Measurements from ENCODE around the gene COX6A2.

Gene COX6A2

DNA sequence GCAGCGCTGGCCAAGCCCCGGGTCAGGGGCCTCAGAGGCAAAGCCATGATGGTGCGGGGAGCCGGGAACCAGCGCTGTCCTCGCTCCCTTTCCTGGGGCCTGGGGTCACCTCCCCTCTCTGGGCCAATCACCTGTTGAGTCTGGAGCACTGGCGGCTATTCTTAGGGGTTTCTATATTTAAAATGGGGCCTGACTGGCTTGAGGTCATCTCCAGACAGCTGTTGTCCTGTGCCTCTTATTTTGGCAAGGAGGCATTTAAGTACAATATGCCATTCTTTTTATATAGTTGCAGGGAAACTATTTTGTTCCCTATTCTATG is at the start of gene COX6A2:
Gene COX6A2, minus strand, starts transcription at position 82 of the 319 bp plus-strand sequence. Its CDS starts 35 bp downstream, at position 47.
- DNase-seq: no peak

DNA sequence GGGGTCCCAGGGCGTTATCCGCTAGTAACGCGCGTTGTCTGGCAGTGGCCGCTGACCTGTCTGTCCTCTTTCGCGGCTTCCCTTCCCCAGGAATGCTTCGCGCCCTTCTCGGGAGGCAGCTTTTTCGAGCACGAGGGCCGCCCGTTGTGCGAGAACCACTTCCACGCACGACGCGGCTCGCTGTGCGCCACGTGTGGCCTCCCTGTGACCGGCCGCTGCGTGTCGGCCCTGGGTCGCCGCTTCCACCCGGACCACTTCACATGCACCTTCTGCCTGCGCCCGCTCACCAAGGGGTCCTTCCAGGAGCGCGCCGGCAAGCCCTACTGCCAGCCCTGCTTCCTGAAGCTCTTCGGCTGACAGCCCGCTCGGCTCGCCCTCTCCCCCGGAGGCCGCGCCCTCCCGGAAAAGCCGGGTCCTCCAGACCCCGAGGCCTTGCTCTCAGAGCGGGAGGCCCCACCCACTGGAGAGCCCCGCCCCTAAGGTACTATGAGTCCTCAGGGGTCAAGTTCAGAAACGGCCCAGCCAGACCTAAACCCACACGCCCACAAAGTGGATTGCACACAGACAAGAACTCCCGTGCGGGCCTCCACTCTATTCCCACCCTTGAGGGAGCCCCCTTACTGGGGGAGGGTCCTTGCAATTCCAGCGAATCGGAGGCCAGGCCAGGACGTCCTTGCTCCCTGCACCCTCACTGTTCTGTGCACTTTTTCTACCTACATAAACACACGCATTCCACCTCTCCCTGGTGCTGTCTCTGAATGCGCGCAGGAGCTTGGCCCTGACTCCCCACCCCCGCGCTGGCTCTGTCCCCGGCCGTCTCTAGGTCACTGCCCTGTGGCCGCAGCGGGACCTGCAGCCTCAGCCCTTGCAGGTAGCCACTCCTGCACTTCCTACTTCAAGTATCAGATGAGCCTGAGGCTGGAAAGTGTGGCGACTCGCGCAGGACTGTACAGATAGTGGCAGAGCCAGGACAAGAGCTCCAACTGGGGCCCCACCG is 49.4 kb upstream of the COX6A2 start:
- peak; percentile 44 to 53 for DNase-seq

DNA sequence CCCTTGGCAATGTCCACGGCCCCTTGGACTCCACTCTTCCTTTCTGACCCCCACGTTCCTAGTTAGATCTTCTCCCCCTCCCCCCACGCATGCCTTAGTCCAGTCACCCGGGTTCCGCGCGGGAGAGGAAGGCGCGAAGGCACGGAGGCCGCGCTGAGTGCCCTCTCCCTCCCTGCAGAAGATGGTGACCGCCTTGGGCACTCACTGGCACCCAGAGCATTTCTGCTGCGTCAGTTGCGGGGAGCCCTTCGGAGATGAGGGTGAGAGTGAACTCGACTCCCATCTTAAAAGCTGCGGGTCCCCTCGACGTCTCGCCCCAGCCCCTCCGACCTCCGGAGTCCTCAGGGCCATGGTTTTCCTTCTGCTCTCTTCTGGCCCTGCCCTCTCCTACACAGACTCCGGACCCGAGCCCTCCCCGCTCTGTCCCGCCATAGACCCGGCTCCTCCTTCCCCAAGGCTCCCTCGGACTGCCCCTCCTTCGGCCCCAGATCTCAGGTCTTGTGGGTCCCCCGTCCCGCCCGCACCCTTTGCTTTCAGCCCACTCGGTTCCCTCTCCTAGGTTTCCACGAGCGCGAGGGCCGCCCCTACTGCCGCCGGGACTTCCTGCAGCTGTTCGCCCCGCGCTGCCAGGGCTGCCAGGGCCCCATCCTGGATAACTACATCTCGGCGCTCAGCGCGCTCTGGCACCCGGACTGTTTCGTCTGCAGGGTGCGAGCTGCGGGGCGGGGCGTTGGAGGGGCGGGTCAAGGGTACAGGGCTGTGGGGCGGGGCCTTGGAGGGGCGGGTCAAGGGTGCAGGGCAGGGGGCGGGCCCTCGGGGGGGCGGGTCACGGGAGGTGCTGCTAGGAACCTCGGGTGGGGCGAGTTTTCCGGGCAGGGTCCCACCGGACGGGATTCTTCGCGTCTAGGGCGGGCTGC is 48.4 kb upstream of the COX6A2 start:
- DNase-seq: peak; percentile 90 to 93

DNA sequence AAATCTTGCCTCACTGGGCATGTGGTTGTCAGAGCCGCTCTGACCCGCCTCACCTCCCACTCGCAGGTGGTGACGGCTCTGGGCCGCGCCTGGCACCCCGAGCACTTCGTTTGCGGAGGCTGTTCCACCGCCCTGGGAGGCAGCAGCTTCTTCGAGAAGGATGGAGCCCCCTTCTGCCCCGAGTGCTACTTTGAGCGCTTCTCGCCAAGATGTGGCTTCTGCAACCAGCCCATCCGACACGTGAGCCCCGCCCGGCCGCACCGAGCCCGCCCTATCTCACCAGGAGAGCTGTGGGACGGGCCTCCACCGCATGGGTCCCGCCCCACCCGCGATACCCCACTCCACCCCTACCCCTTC is 47.8 kb upstream of the COX6A2 start:
- DNase-seq: no peak

DNA sequence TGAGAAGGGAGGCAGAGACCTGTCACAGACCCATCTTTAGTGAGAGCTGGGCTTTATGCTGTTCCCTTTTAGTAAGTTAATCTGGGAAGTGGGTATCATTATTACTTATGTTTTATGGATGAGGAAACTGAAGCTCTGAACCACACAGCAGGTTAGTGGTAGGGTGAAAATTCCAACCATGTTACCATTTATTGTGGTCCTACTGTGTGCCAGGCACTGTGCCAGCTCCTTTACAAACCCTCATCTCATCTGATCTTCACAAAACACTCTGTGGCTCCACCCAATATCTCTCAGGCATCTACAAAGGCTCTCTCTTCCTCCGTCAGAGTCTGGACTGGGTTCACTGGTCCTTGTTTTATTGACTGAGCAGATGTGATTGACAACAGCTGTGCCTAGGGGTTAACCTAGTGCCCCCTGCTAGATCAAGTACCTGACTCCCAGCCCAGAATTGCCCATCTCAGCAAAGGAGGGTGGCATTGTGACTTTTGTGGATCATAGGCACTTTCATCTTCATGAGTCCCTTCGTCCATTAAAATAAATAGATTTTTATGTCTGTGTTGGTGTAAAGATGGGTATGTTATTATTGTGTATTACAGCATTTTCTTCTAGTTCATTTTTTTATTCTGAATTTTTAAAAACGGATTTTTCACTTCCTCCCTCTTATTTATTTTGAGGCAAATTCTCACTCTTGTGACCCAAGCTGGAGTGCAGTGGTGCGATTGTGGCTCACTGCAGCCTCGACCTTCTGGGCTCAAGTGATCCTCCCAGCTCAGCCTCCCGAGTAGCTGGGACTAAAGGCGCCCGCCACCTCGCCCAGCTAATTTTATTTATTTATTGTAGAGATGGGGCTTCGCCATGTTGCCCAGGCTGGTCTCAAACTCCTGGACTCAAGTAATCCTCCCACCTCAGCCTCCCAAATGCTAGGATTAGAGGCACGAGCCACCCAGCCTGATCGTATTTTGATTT is 46.9 kb upstream of the COX6A2 start:
- DNase-seq: no peak

DNA sequence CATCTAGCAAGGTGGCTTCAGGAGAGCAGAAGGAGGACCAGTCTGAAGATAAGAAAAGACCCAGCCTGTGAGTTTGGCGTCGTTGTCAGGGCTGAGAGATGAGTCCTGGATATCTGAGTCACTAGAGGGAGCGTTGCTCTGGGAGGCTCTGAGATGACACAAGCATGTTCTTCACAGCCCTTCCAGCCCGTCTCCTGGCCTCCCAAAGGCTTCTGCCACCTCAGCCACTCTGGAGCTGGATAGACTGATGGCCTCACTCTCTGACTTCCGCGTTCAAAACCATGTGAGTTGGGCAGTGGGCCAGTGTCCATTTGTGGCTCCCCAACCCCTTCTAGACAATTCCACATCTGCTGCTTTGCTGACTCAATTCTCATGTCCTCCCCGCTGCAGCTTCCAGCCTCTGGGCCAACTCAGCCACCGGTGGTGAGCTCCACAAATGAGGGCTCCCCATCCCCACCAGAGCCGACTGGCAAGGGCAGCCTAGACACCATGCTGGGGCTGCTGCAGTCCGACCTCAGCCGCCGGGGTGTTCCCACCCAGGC is 46.1 kb upstream of the COX6A2 start:
- DNase-seq: no peak

DNA sequence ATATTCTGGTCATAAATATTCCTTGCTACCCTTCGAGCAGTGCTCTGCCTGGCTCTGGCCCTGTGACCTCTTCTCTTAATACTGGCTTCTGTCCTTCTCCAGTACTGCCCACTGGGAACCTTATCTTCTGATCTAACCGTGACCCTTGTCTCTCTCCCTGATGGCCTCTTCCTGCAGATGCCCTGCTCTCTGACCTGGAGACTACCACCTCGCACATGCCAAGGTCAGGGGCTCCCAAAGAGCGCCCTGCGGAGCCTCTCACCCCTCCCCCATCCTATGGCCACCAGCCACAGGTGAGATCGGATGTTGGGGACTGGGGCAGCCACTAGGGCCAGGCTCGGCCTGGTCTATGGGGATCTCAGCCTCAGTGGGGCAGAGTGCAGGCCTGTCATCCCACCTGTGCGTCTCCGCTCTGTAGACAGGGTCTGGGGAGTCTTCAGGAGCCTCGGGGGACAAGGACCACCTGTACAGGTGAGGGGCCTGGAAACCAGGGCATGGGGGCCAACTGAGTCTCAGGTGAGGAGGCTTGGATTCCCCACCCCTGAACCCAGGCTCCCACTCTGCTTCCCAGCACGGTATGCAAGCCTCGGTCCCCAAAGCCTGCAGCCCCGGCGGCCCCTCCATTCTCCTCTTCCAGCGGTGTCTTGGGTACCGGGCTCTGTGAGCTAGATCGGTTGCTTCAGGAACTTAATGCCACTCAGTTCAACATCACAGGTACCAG is 45.3 kb upstream of the COX6A2 start:
- DNase-seq: no peak

DNA sequence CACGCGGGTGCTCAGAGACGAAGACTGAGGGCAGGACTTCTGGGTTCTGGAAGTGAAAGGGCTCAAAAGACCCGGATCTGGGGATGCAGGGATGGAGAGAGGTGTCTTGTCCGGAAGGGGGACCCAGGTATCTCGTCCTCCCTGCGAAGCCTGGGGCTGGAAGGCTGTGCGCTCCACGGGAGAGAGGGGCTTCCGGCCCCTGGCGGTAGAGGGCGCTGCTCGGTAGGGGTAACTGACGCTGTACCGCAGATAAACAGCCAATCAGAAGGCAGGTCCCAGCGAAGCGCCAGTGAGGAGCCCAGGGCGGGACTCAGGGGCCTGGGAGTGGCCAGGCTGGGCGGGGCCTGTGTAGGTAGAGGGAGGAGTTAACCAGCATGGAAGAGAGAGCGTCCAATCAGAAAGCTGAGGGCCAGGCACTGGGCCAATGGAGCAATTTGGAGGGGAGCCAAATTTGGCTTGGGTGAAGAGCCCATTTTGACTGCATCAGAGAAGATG is 44.6 kb upstream of the COX6A2 start:
- DNase-seq: peak in 1 of 2 donors; percentile 46

DNA sequence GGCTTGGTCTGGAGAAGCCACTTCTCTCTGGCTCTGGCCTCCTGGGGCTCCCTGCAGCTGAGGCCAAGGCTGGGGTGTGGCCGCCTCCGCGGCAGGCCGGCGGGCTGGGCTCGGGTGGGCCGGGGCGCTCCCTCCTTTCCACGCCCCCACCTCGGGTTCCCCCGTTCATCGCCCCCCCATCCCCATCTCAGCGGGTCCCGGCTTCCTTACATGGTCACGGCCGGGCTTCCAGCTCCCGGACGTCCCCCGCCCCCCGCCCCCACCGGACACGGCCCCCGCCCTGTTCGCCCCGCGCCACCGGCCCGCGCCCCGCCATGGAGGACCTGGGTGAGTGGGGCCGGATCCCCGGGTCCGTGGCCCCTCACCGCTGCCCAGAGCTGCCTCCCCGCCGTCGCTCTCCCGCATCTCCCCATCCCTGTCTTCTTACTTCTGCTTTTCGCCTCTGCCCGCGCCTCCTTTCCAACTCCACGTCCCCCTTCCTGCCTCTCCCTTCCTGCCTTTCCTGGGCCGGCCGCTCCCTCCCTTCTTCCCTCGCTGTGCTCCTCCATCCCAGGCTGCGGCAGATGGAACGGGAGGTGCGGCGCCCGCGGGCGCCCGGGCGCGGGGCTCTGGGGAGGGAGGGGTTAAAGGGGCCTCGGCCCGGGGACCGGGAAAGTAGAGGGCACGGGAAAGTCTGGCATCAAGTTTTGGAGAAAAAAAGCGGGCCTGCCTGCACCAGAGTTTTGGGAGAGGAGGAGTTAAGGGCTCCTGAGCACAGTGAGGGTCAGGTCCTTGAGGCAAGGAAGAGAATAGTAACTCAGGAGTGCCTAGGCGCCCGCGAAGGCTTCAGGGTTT is 43.9 kb upstream of the COX6A2 start, which contains the start of gene TGFB1I1:
Gene TGFB1I1, plus strand, starts transcription at position 278 of the 834 bp plus-strand sequence. Its CDS starts 37 bp downstream, at position 315.
- DNase-seq: no peak

DNA sequence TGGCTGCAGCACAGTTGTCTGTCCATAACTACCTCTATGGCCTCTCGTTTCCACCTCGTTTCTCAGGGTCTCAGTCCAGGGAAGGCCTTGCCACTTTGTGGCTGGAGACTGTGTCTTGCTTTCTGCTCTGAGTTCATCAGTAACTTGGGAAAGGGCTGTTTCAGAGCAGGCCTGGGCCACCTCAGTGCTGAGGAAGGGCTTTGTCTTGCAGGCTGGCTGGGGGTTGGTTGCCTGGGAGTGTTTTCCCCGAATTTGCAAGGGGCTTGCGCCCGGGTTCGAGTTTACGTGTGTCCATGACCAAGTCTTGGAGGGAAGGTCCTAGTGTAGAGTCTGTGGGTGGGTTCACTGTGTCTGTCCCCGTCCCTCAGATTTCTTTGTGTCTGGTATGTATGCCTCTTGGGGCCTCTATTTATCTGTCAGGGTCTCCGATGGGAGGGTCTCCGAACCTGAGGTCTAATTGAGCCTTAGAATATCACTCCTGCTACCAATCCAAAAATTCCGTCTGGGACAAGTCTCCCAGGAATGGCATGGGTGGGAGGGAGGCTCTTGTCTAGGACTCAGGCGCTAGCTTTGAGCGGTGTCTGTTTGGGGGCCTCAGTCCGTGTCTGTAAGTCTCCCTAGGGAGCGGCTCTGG is 43.2 kb upstream of the COX6A2 start:
- no peak for DNase-seq

DNA sequence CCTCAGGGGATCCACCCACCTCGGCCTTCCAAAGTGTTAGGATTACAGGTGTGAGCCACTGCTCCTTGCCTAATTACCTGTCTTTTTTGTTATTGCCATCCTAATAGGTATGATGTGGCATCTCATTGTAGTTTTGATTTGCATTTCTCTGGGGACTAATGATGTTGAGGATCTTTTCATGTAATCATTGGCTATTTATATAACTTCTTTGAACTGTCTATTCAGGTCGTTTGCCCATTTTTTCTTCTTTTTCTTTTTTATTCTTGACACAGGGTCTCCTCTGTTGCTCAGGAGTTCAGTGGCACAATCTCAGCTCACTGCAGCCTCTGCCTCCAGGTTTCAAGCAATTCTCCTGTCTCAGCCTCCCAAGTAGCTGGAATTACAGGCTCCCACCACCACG is 42.5 kb upstream of the COX6A2 start:
- no peak for DNase-seq

DNA sequence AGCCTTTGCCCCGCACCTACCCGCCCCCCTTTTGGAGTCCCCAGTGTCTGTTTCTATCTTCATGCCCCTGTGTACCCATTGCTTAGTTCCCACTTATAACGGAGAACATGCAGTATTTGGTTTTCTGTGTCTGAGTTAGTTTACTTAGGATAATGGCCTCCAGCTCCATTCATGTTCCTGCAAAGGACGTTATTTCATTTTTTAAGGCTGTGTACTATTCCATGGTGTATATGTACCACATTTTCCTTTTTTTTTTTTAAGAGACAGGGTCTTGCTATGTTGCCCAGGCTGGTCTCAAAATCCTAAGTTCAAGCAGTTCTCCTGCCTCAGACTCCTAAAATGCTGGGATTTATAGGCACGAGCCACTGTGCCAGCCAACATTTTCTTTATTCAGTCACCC is 39.7 kb upstream of the COX6A2 start:
- no peak for DNase-seq

DNA sequence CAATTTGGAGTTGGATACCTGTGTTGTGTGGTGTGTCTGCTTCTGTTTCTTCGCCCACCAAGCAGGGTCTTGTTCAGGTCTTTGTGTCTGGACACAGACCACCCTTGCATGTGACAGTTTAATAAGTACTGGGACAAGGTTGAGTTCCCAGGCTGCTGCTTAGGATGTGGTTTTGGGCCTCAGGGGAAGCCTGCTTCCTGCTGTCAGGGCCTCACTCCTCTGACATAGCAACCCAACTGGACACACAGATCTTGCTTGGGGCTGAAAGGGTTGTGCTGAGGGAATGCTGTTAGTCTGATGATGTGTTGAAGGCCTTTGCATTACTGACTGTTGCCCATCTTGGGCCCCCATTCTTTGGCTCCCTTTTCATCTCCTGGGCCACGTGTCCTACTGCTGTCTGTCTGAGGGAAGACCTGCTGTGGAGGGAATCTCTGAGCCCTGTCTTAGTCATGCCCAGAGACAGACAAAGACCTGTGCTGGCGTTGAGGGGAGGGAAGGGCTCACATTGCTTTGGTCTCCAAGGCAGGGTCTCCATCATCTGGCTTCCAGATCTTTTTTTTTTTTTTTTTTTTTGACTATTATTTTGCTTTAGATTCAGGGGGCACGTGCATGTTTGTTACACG is 39.1 kb upstream of the COX6A2 start:
- DNase-seq: no peak

DNA sequence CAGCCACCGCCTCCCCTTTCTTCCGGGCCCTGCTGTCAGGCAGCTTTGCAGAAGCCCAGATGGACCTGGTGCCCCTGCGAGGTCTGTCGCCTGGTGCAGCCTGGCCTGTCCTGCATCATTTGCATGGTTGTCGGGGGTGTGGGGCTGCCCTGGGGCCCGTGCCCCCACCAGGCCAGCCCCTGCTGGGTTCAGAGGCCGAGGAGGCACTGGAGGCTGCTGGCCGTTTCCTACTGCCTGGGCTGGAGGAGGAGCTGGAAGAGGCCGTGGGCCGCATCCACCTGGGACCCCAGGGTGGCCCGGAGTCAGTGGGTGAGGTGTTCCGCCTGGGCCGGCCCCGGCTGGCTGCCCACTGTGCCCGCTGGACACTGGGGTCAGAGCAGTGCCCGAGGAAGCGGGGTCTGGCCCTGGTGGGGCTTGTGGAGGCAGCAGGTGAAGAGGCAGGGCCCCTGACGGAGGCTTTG is 38.3 kb upstream of the COX6A2 start:
- DNase-seq: no peak

DNA sequence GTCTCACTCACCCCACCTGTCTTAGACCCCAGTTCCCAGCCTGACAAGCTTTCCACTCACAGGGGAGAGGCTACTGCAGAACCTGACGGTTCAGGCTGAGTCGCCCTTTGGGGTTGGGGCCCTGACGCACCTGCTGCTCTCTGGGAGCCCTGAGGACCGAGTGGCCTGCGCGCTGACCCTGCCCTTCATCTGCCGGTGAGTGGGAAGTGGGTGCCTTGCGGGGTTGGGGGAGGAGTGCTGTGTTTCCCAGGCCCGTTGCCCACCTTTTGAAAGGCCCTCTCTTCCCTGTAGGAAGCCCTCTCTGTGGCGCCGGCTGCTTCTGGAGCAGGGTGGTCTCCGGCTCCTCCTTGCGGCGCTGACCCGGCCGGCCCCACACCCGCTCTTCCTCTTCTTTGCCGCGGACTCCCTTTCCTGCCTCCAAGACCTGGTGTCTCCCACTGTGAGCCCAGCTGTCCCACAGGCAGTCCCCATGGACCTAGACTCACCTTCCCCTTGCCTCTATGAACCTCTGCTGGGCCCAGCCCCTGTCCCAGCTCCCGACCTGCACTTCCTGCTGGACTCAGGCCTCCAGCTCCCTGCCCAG is 37.7 kb upstream of the COX6A2 start:
- DNase-seq: no peak

DNA sequence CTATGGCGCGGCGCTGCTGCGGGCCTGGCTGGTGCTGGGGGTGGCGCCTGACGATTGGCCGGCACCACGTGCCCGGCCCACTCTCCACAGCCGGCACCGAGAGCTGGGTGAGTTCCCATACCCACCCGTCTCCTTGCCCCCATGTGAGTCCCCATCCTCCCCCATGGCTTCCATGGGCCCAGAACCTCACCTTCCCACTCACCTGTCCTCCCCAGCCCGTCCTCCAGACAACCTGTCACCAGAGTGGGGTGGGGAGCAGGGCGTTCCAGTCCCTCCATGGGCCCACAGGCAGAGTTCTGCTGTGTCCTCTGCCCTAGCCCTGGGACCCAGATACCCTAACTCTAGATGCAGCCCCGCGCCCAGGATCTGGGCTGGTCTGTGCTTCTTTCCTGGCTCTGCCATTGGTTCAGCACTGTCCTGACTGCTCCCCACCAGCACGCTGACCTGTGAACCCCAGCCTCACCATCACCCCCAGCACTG is 36.7 kb upstream of the COX6A2 start:
- no peak for DNase-seq

DNA sequence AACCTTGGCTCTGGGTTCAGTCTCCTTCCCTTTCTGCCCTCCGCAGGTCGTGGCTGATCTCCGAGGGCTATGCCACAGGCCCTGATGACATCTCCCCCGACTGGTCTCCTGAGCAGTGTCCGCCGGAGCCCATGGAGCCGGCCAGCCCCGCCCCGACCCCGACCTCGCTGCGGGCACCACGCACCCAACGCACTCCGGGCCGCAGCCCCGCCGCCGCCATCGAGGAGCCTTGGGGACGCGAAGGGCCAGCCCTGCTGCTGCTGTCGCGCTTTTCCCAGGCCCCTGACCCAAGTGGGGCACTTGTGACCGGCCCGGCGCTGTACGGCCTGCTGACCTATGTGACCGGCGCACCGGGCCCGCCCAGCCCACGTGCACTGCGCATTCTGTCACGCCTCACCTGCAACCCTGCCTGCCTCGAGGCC is 36.2 kb upstream of the COX6A2 start:
- DNase-seq: no peak
